SK-N-SH (cell line): ENCODE results near the gene PSMC3IP. TPM values are rescaled to one million over a fixed set of nuclear protein-coding genes. Genes with fewer than 3 reads are reported as not detected.

Source experiments
- CTCF ChIA-PET: fragments of 300-600, 350-600 bp; formaldehyde crosslinking; extraction: SDS; loops from one replicate; lab custom pipeline; 2021; lab: Yijun Ruan, JAX
- POLR2A ChIA-PET: fragments of 350-600 bp; sonication (Branson Sonifier 250); formaldehyde crosslinking; extraction: SDS; loops from one replicate; lab custom pipeline; 2020; ENCODE audit warnings: antibody characterized with exemption, inconsistent platforms; lab: Yijun Ruan, JAX
- DNase-seq: peaks from one replicate; pipeline ENCODE4 v3.0.0; 2012
- H2AFZ ChIP-seq: fragments of 200-600 bp; sonication (generic); 2 replicates; pipeline ENCODE4 v1.8.1; 2016; ENCODE audit warnings: antibody characterized with exemption, mild to moderate bottlenecking, low read depth
- H3F3A ChIP-seq: fragments of 200-600 bp; sonication (generic); replicated peaks from 2 replicates; pipeline ENCODE3; 2016; ENCODE audit warnings: antibody characterized with exemption, mild to moderate bottlenecking; ENCODE audit not compliant: insufficient read depth
- H3K27ac ChIP-seq, 2 experiments: fragments of 200-500 bp in 1 of 2; fragments of 200-600 bp in 1 of 2; sonication (Bioruptor generic) in 1 of 2; sonication (generic), shearing (Covaris generic) in 1 of 2; 2 replicates each; pipeline versions ENCODE4 v1.5.1 to v1.6.1; 2014 to 2016; ENCODE audit warnings: low read depth in 2 of 2, inconsistent platforms in 1 of 2, low read length in 1 of 2, mild to moderate bottlenecking in 1 of 2, mixed read lengths in 1 of 2
- H3K27me3 ChIP-seq: fragments of 200-600 bp; sonication (generic), shearing (Covaris generic); 2 replicates; pipeline ENCODE4 v1.6.1; 2016; ENCODE audit warnings: mixed run types; ENCODE audit not compliant: insufficient read depth
- H3K36me3 ChIP-seq, 2 experiments: fragments of 200-500 bp in 1 of 2; fragments of 200-600 bp in 1 of 2; sonication (Bioruptor generic) in 1 of 2; sonication (generic) in 1 of 2; replicated peaks in 1 of 2; 2 replicates each; pipeline versions ENCODE3 to v1.5.1; 2014 to 2016; ENCODE audit warnings: low read length in 1 of 2, mild to moderate bottlenecking in 1 of 2; ENCODE audit not compliant: insufficient read depth in 2 of 2, control insufficient read depth in 1 of 2
- H3K4me1 ChIP-seq, 2 experiments: fragments of 200-500 bp in 1 of 2; fragments of 200-600 bp in 1 of 2; sonication (Bioruptor generic) in 1 of 2; sonication (generic), shearing (Covaris generic) in 1 of 2; 2 replicates each; pipeline versions ENCODE4 v1.5.1 to v1.6.1; 2014 to 2016; ENCODE audit warnings: low read depth in 1 of 2, low read length in 1 of 2, mixed run types in 1 of 2; ENCODE audit not compliant: insufficient read depth in 2 of 2, control insufficient read depth in 1 of 2
- H3K4me2 ChIP-seq: fragments of 200-600 bp; sonication (generic), shearing (Covaris generic); 2 replicates; pipeline ENCODE4 v1.6.1; 2017; ENCODE audit warnings: mixed run types
- H3K4me3 ChIP-seq, 2 experiments: fragments of 200-500 bp in 1 of 2; fragments of 200-600 bp in 1 of 2; sonication (Bioruptor generic) in 1 of 2; sonication (generic), shearing (Covaris generic) in 1 of 2; 2 replicates each; pipeline versions ENCODE4 v1.5.1 to v1.8.1; 2014 to 2016; ENCODE audit warnings: low read depth in 2 of 2, inconsistent platforms in 1 of 2, low read length in 1 of 2, mild to moderate bottlenecking in 1 of 2, mixed read lengths in 1 of 2, moderate library complexity in 1 of 2
- H3K79me2 ChIP-seq: fragments of 200-600 bp; sonication (generic); 2 replicates; pipeline ENCODE4 v1.8.1; 2017; ENCODE audit warnings: mild to moderate bottlenecking; ENCODE audit not compliant: insufficient read depth
- H3K9ac ChIP-seq: fragments of 200-600 bp; sonication (generic); 2 replicates; pipeline ENCODE4 v1.6.1; 2017; ENCODE audit warnings: mixed run types
- H3K9me2 ChIP-seq: fragments of 200-600 bp; sonication (generic); 2 replicates; pipeline ENCODE4 v1.6.1; 2017; ENCODE audit warnings: mixed run types
- H3K9me3 ChIP-seq: fragments of 200-600 bp; sonication (generic); 2 replicates; pipeline ENCODE4 v1.6.1; 2017; ENCODE audit warnings: mixed run types, mild to moderate bottlenecking, moderate library complexity
- H4K20me1 ChIP-seq: fragments of 200-600 bp; sonication (generic); 2 replicates; pipeline ENCODE4 v1.6.1; 2017; ENCODE audit warnings: mild to moderate bottlenecking, mixed run types; ENCODE audit not compliant: insufficient read depth
- CHD2 ChIP-seq: fragments of 150-350 bp; IDR thresholded peaks from 2 replicates; pipeline ENCODE4 v1.6.1; 2018; ENCODE audit warnings: low read length; ENCODE audit not compliant: partially characterized antibody
- EP300 ChIP-seq, 2 experiments: IDR thresholded peaks; 2 replicates each; pipeline versions ENCODE4 v1.4.0 to v1.6.1; 2012; ENCODE audit warnings: borderline replicate concordance in 1 of 2, low read depth in 1 of 2, low read length in 1 of 2
- FOSL2 ChIP-seq: IDR thresholded peaks from 2 replicates; pipeline ENCODE4 v1.4.0; 2012; ENCODE audit warnings: low read depth, mild to moderate bottlenecking, moderate library complexity, borderline replicate concordance
- FOXJ3 ChIP-seq: sonication (generic); formaldehyde crosslinking; IDR thresholded peaks from 2 replicates; pipeline ENCODE4 v1.5.1; 2020; ENCODE audit warnings: mild to moderate bottlenecking, missing genetic modification reagents
- IRF3 ChIP-seq: fragments of 150-350 bp; IDR thresholded peaks from 2 replicates; pipeline ENCODE4 v1.6.1; 2016; ENCODE audit warnings: mild to moderate bottlenecking, low read depth, low read length
- MAX ChIP-seq: IDR thresholded peaks from 2 replicates; pipeline ENCODE4 v1.4.0; 2012; ENCODE audit warnings: low read depth
- MEF2A ChIP-seq: IDR thresholded peaks from 2 replicates; pipeline ENCODE4 v1.4.0; 2012; ENCODE audit warnings: low read depth, borderline replicate concordance
- NRF1 ChIP-seq: IDR thresholded peaks from 2 replicates; pipeline ENCODE4 v1.6.1; 2012; ENCODE audit warnings: low read depth, mild to moderate bottlenecking, low read length
- PBX3 ChIP-seq: IDR thresholded peaks from 2 replicates; pipeline ENCODE4; 2012
- POLR2AphosphoS5 ChIP-seq: IDR thresholded peaks from 2 replicates; pipeline ENCODE4 v1.6.1; 2012; ENCODE audit warnings: low read depth, low read length
- RAD21 ChIP-seq: IDR thresholded peaks from 2 replicates; pipeline ENCODE4 v1.6.1; 2012; ENCODE audit warnings: mild to moderate bottlenecking, low read length
- RCOR1 ChIP-seq: fragments of 150-350 bp; IDR thresholded peaks from 2 replicates; pipeline ENCODE4 v1.6.1; 2017; ENCODE audit warnings: antibody characterized with exemption, low read length
- RFX5 ChIP-seq: IDR thresholded peaks from 2 replicates; pipeline ENCODE4 v1.6.1; 2012; ENCODE audit warnings: mild to moderate bottlenecking, improper control_type of control experiment, low read length
- RXRA ChIP-seq: IDR thresholded peaks from 2 replicates; pipeline ENCODE4 v1.4.0; 2012; ENCODE audit warnings: low read depth, mild to moderate bottlenecking, borderline replicate concordance
- SIN3A ChIP-seq: IDR thresholded peaks from 2 replicates; pipeline ENCODE4 v1.6.1; 2012; ENCODE audit warnings: low read depth, mild to moderate bottlenecking, low read length, moderate library complexity, borderline replicate concordance
- SMC3 ChIP-seq: IDR thresholded peaks from 2 replicates; pipeline ENCODE4 v1.6.1; 2012; ENCODE audit warnings: low read depth, low read length, improper control_type of control experiment
- TCF12 ChIP-seq: IDR thresholded peaks from 2 replicates; pipeline ENCODE4 v1.4.0; 2012
- USF1 ChIP-seq: IDR thresholded peaks from 2 replicates; pipeline ENCODE4 v1.4.0; 2012; ENCODE audit warnings: low read depth, borderline replicate concordance
- USF2 ChIP-seq: fragments of 150-350 bp; IDR thresholded peaks from 2 replicates; pipeline ENCODE4 v1.6.1; 2017; ENCODE audit warnings: antibody characterized with exemption, low read length, low read depth, borderline replicate concordance
- WGBS: methylation state at CpG from one replicate; pipeline ENCODE4 v1.1.6; 2017; ENCODE audit warnings: low lambda C conversion rate; 5-methylcytosine and 5-hydroxymethylcytosine counted together
- polyA plus RNA-seq, 3 experiments: library from polyadenylated mRNA; depleted of rRNA; stranded (reverse); fragments of >200 nt; gene quantifications; 2 replicates each; pipeline ENCODE4 v1.2.3, GENCODE V29; 2012

The PSMC3IP gene
- polyA plus RNA-seq, 1 of the 3 experiments (the other 2 are of a cell fraction): 17.3 TPM

GRCh38 chr17:42579794-42580551, 2.4 kb upstream of the PSMC3IP start:
- DNase-seq: no peak
- H3K9ac ChIP-seq: no peak overlapping the region
- no peaks in the 10 kb centered on the region for H3K9me2 ChIP-seq

GRCh38 chr17:42578282-42578869, 847 bp upstream of the PSMC3IP start:
- POLR2A ChIA-PET: interaction anchor here (0.6 to 3.1 kb wide), 14 partner anchors 9 to 246 kb away, joined by 3 to 63 read pairs (median 5); partner anchors contain the start of genes BECN1, CNTNAP1, PLEKHH3 and TUBG2
- no peaks in the 10 kb centered on the region for H3K9me2 ChIP-seq
- H3K9ac ChIP-seq: peak overlapping the region; percentile 87
- CTCF ChIA-PET: interaction anchor here (0.7 to 8.3 kb wide), 63 partner anchors 10 to 1512 kb away, joined by 3 to 221 read pairs (median 5); partner anchors contain the start of genes CCR10, CNTD1, CNTNAP1 and COA3
- H3K4me2 ChIP-seq: peak overlapping the region; percentile 95
- 5% methylated on average over 19 of the region's 20 CpGs for WGBS
- H3K79me2 ChIP-seq: peaks cover 53% of the 10 kb centered on the region
- peaks cover 33 to 42% of the 10 kb centered on the region in 2 experiments for H3K36me3 ChIP-seq
- peak overlapping the region; percentile 61; the same call in 1 of the 2 replicates for H2AFZ ChIP-seq
- H3K27me3 ChIP-seq: no peaks in the 10 kb centered on the region
- no peaks in the 10 kb centered on the region for H3K9me3 ChIP-seq
- H3K4me3 ChIP-seq: peak overlapping the region; percentile 77 to 91
- H3K4me1 ChIP-seq: peaks cover 7 to 8% of the 10 kb centered on the region in 2 experiments; a peak in 2 of 4 replicates
- H3F3A ChIP-seq: peaks cover 36% of the 10 kb centered on the region
- no peaks in the 10 kb centered on the region for H4K20me1 ChIP-seq
- peak overlapping the region; percentile 80 to 89 for H3K27ac ChIP-seq
- DNase-seq: peak; percentile 91
- TF ChIP-seq MAX: no peak
- no peak for TF ChIP-seq FOXJ3 (CRISPR knock-in tag)
- TF ChIP-seq MEF2A: no peak
- 0 out of 2 replicates have a peak, but pooled peaks have one; percentile 24 for TF ChIP-seq RCOR1
- TF ChIP-seq USF1: no peak
- no peak for TF ChIP-seq CHD2
- TF ChIP-seq SIN3A: 0 out of 2 replicates have a peak, but pooled peaks have one; percentile 30
- no peak for TF ChIP-seq EP300 (IDR thresholded peaks at IDR 0.05; ENCODE audit: borderline replicate concordance in 1 of 2, low read depth in 1 of 2, low read length in 1 of 2)
- TF ChIP-seq TCF12: no peak
- TF ChIP-seq SMC3: peak; percentile 71
- TF ChIP-seq USF2: no peak
- no peak for TF ChIP-seq IRF3
- TF ChIP-seq NRF1: no peak
- TF ChIP-seq POLR2AphosphoS5: no peak; the same call in 1 of the 2 replicates
- peak; percentile 86 for TF ChIP-seq RAD21

More at GRCh38 chr17:42579794-42580551, 2.4 kb upstream of the PSMC3IP start:
- peaks cover 36% of the 10 kb centered on the region for H3F3A ChIP-seq
- no peak overlapping the region for H3K4me3 ChIP-seq
- no peaks in the 10 kb centered on the region for H4K20me1 ChIP-seq
- ChIA-PET CTCF (interaction anchor here (1.2 to 8.3 kb wide), 8 partner anchors 8 to 183 kb away, joined by 4 to 221 read pairs (median 34); partner anchors contain the start of genes CCR10, MLX, PLEKHH3 and TUBG2), POLR2A (interaction anchor here (1.0 to 3.0 kb wide), 3 partner anchors 14 to 103 kb away, joined by 3 to 16 read pairs (median 4); partner anchors contain the start of gene CNTNAP1)
- no peak overlapping the region; a peak in 1 of 4 replicates for H3K27ac ChIP-seq
- H3K36me3 ChIP-seq: peaks cover 21 to 34% of the 10 kb centered on the region in 2 experiments
- WGBS: 70% methylated on average over 2 of the region's 2 CpGs
- peaks cover 45% of the 10 kb centered on the region for H3K79me2 ChIP-seq
- H3K4me1 ChIP-seq: peaks cover 7 to 8% of the 10 kb centered on the region in 2 experiments; a peak in 2 of 4 replicates
- H2AFZ ChIP-seq: no peak overlapping the region
- no peaks in the 10 kb centered on the region for H3K9me3 ChIP-seq
- no peak for TF ChIP-seq SMC3
- no peak for TF ChIP-seq RXRA
- no peak for TF ChIP-seq RFX5
- TF ChIP-seq FOSL2: no peak
- no peak for TF ChIP-seq PBX3
- H3K4me2 ChIP-seq: no peak overlapping the region
- H3K27me3 ChIP-seq: no peaks in the 10 kb centered on the region
